Breast epithelium (tissue), 3 donors: ENCODE measurements around the gene CYB5R3.

ENCODE experiments used
- CTCF ChIP-seq, 3 donors: fragments of 450-650 bp; IDR thresholded peaks; one replicate each; pipeline ENCODE4 v1.5.1; 2016 to 2017; ENCODE audit warnings: antibody characterized with exemption in 3 of 3, mild to moderate bottlenecking in 3 of 3, moderate library complexity in 3 of 3
- POLR2A ChIP-seq: fragments of 450-650 bp; IDR thresholded peaks from one replicate; pipeline ENCODE4 v1.6.1; 2016; ENCODE audit warnings: antibody characterized with exemption, mild to moderate bottlenecking, moderate library complexity
- POLR2AphosphoS5 ChIP-seq, 3 donors: sonication (generic); formaldehyde crosslinking; IDR thresholded peaks; one replicate each; pipeline ENCODE4 v1.6.1; 2017; ENCODE audit warnings: antibody characterized with exemption in 3 of 3

GRCh38 chr22:42676059-42676607 lies 26.9 kb upstream of the CYB5R3 start:
- TF ChIP-seq CTCF (IDR thresholded peaks at IDR 0.05) (no peak), POLR2A (no peak), POLR2AphosphoS5 (IDR thresholded peaks at IDR 0.05) (peak in 1 of 3 donors; percentile 61)
